Measurements from ENCODE around the gene INTS1. TPM values are rescaled to one million over a fixed set of nuclear protein-coding genes. Genes with fewer than 3 reads are reported as not detected.
"Not testable (repeated sequence)": the region's sequence is repeated elsewhere in the genome, so short reads cannot be mapped to it uniquely, and the experiment has no call there.

Gene INTS1
- total RNA-seq, 2 experiments from 2014 or later = 91.0 to 91.5 TPM

GRCh38 chr7:1444214-1444924 is 59.8 kb downstream of the INTS1 start:
- Mint-ChIP-seq H3K27ac (no peak overlapping the region), H3K4me1 (ENCODE audit: low read depth) (no peaks in the 10 kb centered on the region), H3K27me3 (no peaks in the 10 kb centered on the region), H3K4me3 (no peak overlapping the region), H3K36me3 (ENCODE audit: low read depth) (no peaks in the 10 kb centered on the region), H3K9me3 (no peaks in the 10 kb centered on the region)
- intact Hi-C loops (cut with DNase I, micrococcal nuclease) = no loop called here
- no peak overlapping the region for H3K27ac ChIP-seq (ENCODE audit: low read depth in 1 of 2, low read length in 2 of 2)
- no peak for ATAC-seq (ENCODE audit: poor library complexity)
- H3K36me3 ChIP-seq (ENCODE audit: insufficient read depth, low read length) = no peaks in the 10 kb centered on the region
- ChIA-PET CTCF (no interaction called here), POLR2A (no interaction called here)
- DNase-seq = no peak
- H3K9me3 ChIP-seq (ENCODE audit: control insufficient read depth in 1 of 2, insufficient read depth in 1 of 2, low read length in 2 of 2) = no peaks in the 10 kb centered on the region
- H3K27me3 ChIP-seq (ENCODE audit: control insufficient read depth in 1 of 2, insufficient read depth in 2 of 2, low read length in 2 of 2) = no peaks in the 10 kb centered on the region
- TF ChIP-seq CTCF (IDR thresholded peaks at IDR 0.05) = no peak
- no peaks in the 10 kb centered on the region for H3K4me1 ChIP-seq (ENCODE audit: insufficient read depth, low read length)
- no peak overlapping the region for H3K4me3 ChIP-seq (ENCODE audit: low read length)

GRCh38 chr7:1443587-1444200 is 60.5 kb downstream of the INTS1 start:
- ATAC-seq (ENCODE audit: poor library complexity); H3K9me3 Mint-ChIP-seq; H3K27me3 ChIP-seq (ENCODE audit: control insufficient read depth in 1 of 2, insufficient read depth in 2 of 2, low read length in 2 of 2); H3K4me1 Mint-ChIP-seq (ENCODE audit: low read depth); H3K27ac Mint-ChIP-seq; POLR2A ChIA-PET; H3K27me3 Mint-ChIP-seq; H3K36me3 Mint-ChIP-seq (ENCODE audit: low read depth); DNase-seq; H3K27ac ChIP-seq (ENCODE audit: low read depth in 1 of 2, low read length in 2 of 2); H3K4me3 ChIP-seq (ENCODE audit: low read length); H3K9me3 ChIP-seq (ENCODE audit: control insufficient read depth in 1 of 2, insufficient read depth in 1 of 2, low read length in 2 of 2); H3K4me3 Mint-ChIP-seq; H3K4me1 ChIP-seq (ENCODE audit: insufficient read depth, low read length); CTCF ChIA-PET; intact Hi-C loops (cut with DNase I, micrococcal nuclease); H3K36me3 ChIP-seq (ENCODE audit: insufficient read depth, low read length): not testable (repeated sequence)

GRCh38 chr7:1442355-1443124 is 61.6 kb downstream of the INTS1 start:
- no peaks in the 10 kb centered on the region for H3K4me1 ChIP-seq (ENCODE audit: insufficient read depth, low read length)
- no peak overlapping the region for H3K27ac ChIP-seq (ENCODE audit: low read depth in 1 of 2, low read length in 2 of 2)
- H3K9me3 ChIP-seq (ENCODE audit: control insufficient read depth in 1 of 2, insufficient read depth in 1 of 2, low read length in 2 of 2) = no peaks in the 10 kb centered on the region
- H3K9me3 Mint-ChIP-seq = no peaks in the 10 kb centered on the region
- H3K27me3 Mint-ChIP-seq = no peaks in the 10 kb centered on the region
- ChIA-PET CTCF (no interaction called here), POLR2A (no interaction called here)
- no peaks in the 10 kb centered on the region for H3K36me3 ChIP-seq (ENCODE audit: insufficient read depth, low read length)
- H3K27ac Mint-ChIP-seq = no peak overlapping the region
- no peak for DNase-seq
- H3K4me3 ChIP-seq (ENCODE audit: low read length) = no peak overlapping the region
- no peak overlapping the region for H3K4me3 Mint-ChIP-seq
- no peak for ATAC-seq (ENCODE audit: poor library complexity)
- intact Hi-C loops (cut with DNase I, micrococcal nuclease) = no loop called here
- H3K4me1 Mint-ChIP-seq (ENCODE audit: low read depth) = no peaks in the 10 kb centered on the region
- H3K27me3 ChIP-seq (ENCODE audit: control insufficient read depth in 1 of 2, insufficient read depth in 2 of 2, low read length in 2 of 2) = no peaks in the 10 kb centered on the region
- TF ChIP-seq CTCF (IDR thresholded peaks at IDR 0.05) = no peak
- H3K36me3 Mint-ChIP-seq (ENCODE audit: low read depth) = no peaks in the 10 kb centered on the region
